Cardiac septum (tissue), 1 donor: ENCODE measurements around the gene HCLS1. TPM values are rescaled to one million over a fixed set of nuclear protein-coding genes. Genes with fewer than 3 reads are reported as not detected.
"Not testable (repeated sequence)": the region's sequence is repeated elsewhere in the genome, so short reads cannot be mapped to it uniquely, and the experiment has no call there.

Source experiments
- DNase-seq: peaks from one replicate; pipeline ENCODE4 v3.0.0-alpha.2; 2020; ENCODE audit warnings: low spot score
- intact Hi-C: fragments of 100-400 bp; cut with DNase I; formaldehyde crosslinking; loops from one replicate; pipeline ENCODE4 v1.14.0; 2022
- total RNA-seq: library from RNA; stranded (reverse); fragmentation: NEBNext Ultra II Directional; extraction: Animal tissue kit (Norgen Biotek cat#: 25700); gene quantifications from one replicate; pipeline ENCODE4 v1.2.1, GENCODE V29; 2021
- donor health status: DM: no; HTN: no; CAD: no.

Gene HCLS1
- total RNA-seq, 1 donor from 2014 or later: 9.4 TPM

DNA sequence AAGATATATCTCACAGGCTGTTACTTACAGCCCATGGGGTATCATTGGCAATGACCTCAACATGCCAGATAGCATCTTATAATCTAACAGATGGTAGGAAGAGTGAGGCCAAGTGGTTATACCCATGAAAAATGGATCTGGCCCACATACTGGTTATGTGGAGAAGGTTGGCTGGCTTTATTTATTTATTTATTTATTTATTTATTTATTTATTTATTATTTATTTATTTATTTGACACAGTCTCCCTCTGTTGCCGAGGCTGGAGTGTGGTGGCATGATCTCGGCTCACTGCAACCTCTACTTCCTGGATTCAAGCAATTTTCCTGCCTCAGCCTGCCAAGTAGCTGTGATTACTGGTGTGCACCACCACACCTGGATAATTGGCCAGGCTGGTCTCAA, 55.9 kb downstream of the HCLS1 start:
- no peak for DNase-seq
- intact Hi-C loops: no loop called here

GRCh38 chr3:121601212-121601812, 59.4 kb downstream of the HCLS1 start:
- DNase-seq: no peak
- intact Hi-C loops: loop anchor here (2.0 kb wide), 1 partner anchor 47 kb away; no protein-coding TSS in a partner anchor

- not testable (repeated sequence) for DNase-seq
- intact Hi-C loops: loop anchor here (2.0 kb wide), 1 partner anchor 49 kb away; no protein-coding TSS in a partner anchor
These were observed 60.8 kb downstream of the HCLS1 start for GRCh38 chr3:121599900-121600299.

GRCh38 chr3:121598564-121598963, 62.1 kb downstream of the HCLS1 start:
- no peak for DNase-seq
- intact Hi-C loops: no loop called here

- intact Hi-C loops: no loop called here
- no peak for DNase-seq
These were observed 64.8 kb downstream of the HCLS1 start for GRCh38 chr3:121595765-121596406.

GRCh38 chr3:121594850-121595249, 65.9 kb downstream of the HCLS1 start:
- intact Hi-C loops: loop anchor here (5.0 kb wide), 1 partner anchor 48 kb away; the partner anchor contains the start of gene POLQ

GRCh38 chr3:121593806-121594205, 66.9 kb downstream of the HCLS1 start:
- intact Hi-C loops: loop anchor here (5.0 kb wide), 1 partner anchor 47 kb away; the partner anchor contains the start of gene POLQ
- DNase-seq: not testable (repeated sequence)

More at GRCh38 chr3:121594850-121595249, 65.9 kb downstream of the HCLS1 start:
- DNase-seq: no peak

GRCh38 chr3:121592856-121593702, 67.6 kb downstream of the HCLS1 start, which contains the start of gene FBXO40:
Gene FBXO40 (plus strand): TSS chr3:121593379. CDS start chr3:121620576, 27,197 bp downstream.
- intact Hi-C loops: loop anchor here (5.0 kb wide), 1 partner anchor 46 kb away; the partner anchor contains the start of gene POLQ

DNA sequence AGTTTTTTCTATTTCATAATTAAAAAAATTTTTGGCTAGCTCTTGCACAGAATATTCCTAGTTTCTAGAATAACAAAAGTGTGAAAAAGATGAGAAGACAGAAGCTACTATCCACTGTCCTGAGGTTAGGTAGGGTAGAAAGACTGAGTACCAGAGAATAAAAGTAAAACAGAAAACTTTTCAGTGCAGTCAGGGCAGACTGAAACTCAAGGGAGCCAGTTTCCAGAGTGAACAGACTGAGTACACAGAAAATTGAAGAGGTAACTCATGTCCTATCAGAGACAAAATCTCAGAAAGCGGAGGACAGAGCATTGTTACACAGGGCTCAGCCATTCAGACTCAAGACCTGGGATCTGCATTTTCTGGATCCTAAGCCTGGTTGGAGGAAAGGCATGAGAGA, 76.3 kb downstream of the HCLS1 start:
- no peak for DNase-seq
- intact Hi-C loops: no loop called here

More at GRCh38 chr3:121592856-121593702, 67.6 kb downstream of the HCLS1 start, which contains the start of gene FBXO40:
- DNase-seq: no peak

- no peak for DNase-seq
- intact Hi-C loops: no loop called here
These were observed 79.0 kb downstream of the HCLS1 start for GRCh38 chr3:121581691-121582090.

Other genes with a start within 250 kb of the HCLS1 start
- 0.97 TPM for gene POLQ, start 114.9 kb downstream of the HCLS1 start, total RNA-seq
- gene ARGFX, start 93.0 kb downstream of the HCLS1 start, total RNA-seq: not detected
- 147 TPM for gene FBXO40, start 67.5 kb downstream of the HCLS1 start, total RNA-seq
- 49.9 TPM for gene GOLGB1, start 88.8 kb upstream of the HCLS1 start, total RNA-seq
- 6.1 TPM for gene IQCB1, start 174.2 kb upstream of the HCLS1 start, total RNA-seq
- 1.9 TPM for gene EAF2, start 174.3 kb upstream of the HCLS1 start, total RNA-seq
- 0.92 TPM for gene SLC15A2, start 233.5 kb upstream of the HCLS1 start, total RNA-seq